ENCODE measurements around the gene STARD6. TPM values are rescaled to one million over a fixed set of nuclear protein-coding genes. Genes with fewer than 3 reads are reported as not detected.

Gene STARD6
- total RNA-seq, 6 donors from 2014 or later = not detected

DNA sequence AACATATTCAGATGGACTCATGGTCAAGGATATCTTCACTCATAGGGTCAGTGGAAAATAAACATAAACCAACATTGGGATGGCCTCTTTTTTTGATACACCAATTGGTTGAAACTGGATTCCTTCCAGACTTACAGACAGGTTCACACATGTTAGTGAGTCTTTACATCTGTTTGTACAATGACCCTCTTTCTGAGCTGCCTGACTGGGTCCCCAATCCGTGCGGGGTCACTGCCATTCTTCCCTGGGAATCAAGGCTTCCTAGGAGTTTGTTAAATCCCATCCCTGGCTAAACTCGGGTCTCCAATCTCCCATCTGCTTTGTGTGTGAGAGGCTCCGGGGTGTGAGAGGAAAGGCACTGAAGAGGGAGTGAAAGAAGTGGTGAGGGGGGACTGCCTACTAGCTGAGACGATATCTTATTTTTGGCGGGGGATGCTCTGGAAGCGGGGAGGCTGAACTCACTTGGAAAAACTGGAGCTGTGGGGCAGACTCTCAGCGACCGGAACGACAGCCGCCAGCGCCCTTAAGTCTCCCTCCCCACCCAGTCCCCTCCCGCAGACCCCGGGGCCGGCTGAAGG is 487 bp downstream of the STARD6 start:
- TF ChIP-seq, protein P1, sequence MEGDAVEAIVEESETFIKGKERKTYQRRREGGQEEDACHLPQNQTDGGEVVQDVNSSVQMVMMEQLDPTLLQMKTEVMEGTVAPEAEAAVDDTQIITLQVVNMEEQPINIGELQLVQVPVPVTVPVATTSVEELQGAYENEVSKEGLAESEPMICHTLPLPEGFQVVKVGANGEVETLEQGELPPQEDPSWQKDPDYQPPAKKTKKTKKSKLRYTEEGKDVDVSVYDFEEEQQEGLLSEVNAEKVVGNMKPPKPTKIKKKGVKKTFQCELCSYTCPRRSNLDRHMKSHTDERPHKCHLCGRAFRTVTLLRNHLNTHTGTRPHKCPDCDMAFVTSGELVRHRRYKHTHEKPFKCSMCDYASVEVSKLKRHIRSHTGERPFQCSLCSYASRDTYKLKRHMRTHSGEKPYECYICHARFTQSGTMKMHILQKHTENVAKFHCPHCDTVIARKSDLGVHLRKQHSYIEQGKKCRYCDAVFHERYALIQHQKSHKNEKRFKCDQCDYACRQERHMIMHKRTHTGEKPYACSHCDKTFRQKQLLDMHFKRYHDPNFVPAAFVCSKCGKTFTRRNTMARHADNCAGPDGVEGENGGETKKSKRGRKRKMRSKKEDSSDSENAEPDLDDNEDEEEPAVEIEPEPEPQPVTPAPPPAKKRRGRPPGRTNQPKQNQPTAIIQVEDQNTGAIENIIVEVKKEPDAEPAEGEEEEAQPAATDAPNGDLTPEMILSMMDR (IDR thresholded peaks at IDR 0.05) = no peak
- no peak for TF ChIP-seq POLR2AphosphoS5 (IDR thresholded peaks at IDR 0.05)
- no peak for TF ChIP-seq EP300 (IDR thresholded peaks at IDR 0.05)
- TF ChIP-seq POLR2A (IDR thresholded peaks at IDR 0.05) = no peak
- ATAC-seq (ENCODE audit: low FRiP score in 2 of 2) = peak; percentile 24 to 70
- WGBS, 2 donors = 2 to 3% methylated on average over 6 to 15 of the region's 15 CpGs
- Histone ChIP-seq H3K4me1 (peaks cover 4 to 16% (median 9%) of the 10 kb centered on the region in 4 donors), H3K36me3 (no peaks in the 10 kb centered on the region), H3K9me3 (no peaks in the 10 kb centered on the region), H3K27ac (peak overlapping the region; percentile 45 to 87 (median 81)), H3K27me3 (no peaks in the 10 kb centered on the region), H3K4me3 (peak overlapping the region; percentile 70 to 89 (median 81))
- DNase-seq = no peak

DNA sequence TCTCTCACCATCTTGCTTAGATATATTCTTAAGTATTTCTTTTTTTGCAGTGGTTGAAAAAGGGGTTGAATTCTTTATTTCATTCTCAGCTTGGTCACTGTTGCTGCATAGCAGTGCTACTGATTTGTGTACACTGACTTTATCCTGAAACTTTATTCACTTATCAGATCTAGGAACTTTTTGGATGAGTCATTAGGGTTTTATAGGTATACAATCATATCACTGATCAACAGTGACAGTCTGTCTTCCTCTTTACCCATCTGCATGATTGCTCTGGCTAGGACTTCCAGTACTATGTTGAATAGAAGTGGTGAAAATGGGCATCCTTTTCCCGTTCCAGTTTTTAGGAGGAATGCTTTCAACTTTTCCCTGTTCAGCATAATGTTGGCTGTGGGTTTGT is 6.5 kb downstream of the STARD6 start:
- no peak for DNase-seq
- Histone ChIP-seq H3K27ac (no peak overlapping the region), H3K4me1 (no peaks in the 10 kb centered on the region), H3K27me3 (no peaks in the 10 kb centered on the region), H3K4me3 (no peak overlapping the region), H3K9me3 (no peaks in the 10 kb centered on the region), H3K36me3 (no peaks in the 10 kb centered on the region)
- WGBS, 2 donors = 72 to 82% methylated on average over 1 of the region's 1 CpG
- ATAC-seq (ENCODE audit: low FRiP score in 2 of 2) = no peak
- TF ChIP-seq, protein P1 (IDR thresholded peaks at IDR 0.05) = no peak
- TF ChIP-seq POLR2A (IDR thresholded peaks at IDR 0.05) = no peak
- no peak for TF ChIP-seq POLR2AphosphoS5 (IDR thresholded peaks at IDR 0.05)
- no peak for TF ChIP-seq EP300 (IDR thresholded peaks at IDR 0.05)

- TF ChIP-seq EP300 (IDR thresholded peaks at IDR 0.05) (no peak), POLR2A (IDR thresholded peaks at IDR 0.05) (no peak)
- TF ChIP-seq, protein P1 (IDR thresholded peaks at IDR 0.05) = no peak
- H3K4me1 ChIP-seq = no peaks in the 10 kb centered on the region
- no peaks in the 10 kb centered on the region for H3K27me3 ChIP-seq
- no peaks in the 10 kb centered on the region for H3K36me3 ChIP-seq
- no peak overlapping the region for H3K27ac ChIP-seq
- ATAC-seq (ENCODE audit: low FRiP score in 2 of 2) = no peak
- no peak overlapping the region for H3K4me3 ChIP-seq
- no peaks in the 10 kb centered on the region for H3K9me3 ChIP-seq
- no peak for DNase-seq
- WGBS, 2 donors = 95 to 97% methylated on average over 4 of the region's 4 CpGs
These were observed 19.4 kb downstream of the STARD6 start for GRCh38 chr18:54338230-54338629.

DNA sequence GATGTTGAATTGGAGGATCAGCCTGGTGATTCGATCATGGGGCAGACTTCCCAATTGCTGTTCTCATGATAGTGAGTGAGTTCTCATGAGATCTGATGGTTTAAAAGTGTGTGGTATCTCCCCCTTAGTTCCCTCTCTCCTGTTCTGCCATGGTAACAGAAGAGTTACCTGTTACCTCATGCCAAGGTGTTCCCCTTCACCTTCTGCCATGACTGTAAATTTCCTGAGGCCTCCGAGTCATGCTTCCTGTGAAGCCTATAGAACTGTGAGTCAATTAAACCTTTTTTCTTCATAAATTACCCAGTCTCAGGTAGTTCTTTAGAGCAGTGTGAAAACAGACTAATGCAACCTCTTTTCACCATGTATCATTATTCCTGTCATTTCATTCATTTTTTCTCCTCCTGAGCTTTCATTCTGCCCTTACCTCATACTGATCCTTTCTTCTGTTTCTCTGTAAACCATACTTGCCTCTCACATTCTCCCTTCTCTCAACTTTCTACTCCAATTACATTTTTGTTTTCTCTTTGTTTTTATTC is 22.0 kb downstream of the STARD6 start:
- TF ChIP-seq, protein P1 (IDR thresholded peaks at IDR 0.05) = no peak
- TF ChIP-seq POLR2A (IDR thresholded peaks at IDR 0.05) (no peak), EP300 (IDR thresholded peaks at IDR 0.05) (no peak), POLR2AphosphoS5 (IDR thresholded peaks at IDR 0.05) (no peak)
- no peak for DNase-seq
- WGBS, 2 donors = 82 to 93% methylated on average over 2 of the region's 2 CpGs

More for the DNA sequence above, 22.0 kb downstream of the STARD6 start:
- no peak for ATAC-seq (ENCODE audit: low FRiP score in 2 of 2)
- Histone ChIP-seq H3K27ac (no peak overlapping the region), H3K9me3 (no peaks in the 10 kb centered on the region), H3K4me1 (no peaks in the 10 kb centered on the region), H3K4me3 (no peak overlapping the region), H3K36me3 (no peaks in the 10 kb centered on the region), H3K27me3 (no peaks in the 10 kb centered on the region)

Measured in upper lobe of left lung (tissue), 6 donors.